ENCODE data around the gene CYB561D1. TPM values are rescaled to one million over a fixed set of nuclear protein-coding genes. Genes with fewer than 3 reads are reported as not detected.

Gene CYB561D1
- total and polyA plus RNA-seq, 9 of the 15 experiments (the other 6 are each of a cell fraction or from before 2014, with no cell fraction given), result 0.71 to 7.2 (median 3.5) TPM

DNA sequence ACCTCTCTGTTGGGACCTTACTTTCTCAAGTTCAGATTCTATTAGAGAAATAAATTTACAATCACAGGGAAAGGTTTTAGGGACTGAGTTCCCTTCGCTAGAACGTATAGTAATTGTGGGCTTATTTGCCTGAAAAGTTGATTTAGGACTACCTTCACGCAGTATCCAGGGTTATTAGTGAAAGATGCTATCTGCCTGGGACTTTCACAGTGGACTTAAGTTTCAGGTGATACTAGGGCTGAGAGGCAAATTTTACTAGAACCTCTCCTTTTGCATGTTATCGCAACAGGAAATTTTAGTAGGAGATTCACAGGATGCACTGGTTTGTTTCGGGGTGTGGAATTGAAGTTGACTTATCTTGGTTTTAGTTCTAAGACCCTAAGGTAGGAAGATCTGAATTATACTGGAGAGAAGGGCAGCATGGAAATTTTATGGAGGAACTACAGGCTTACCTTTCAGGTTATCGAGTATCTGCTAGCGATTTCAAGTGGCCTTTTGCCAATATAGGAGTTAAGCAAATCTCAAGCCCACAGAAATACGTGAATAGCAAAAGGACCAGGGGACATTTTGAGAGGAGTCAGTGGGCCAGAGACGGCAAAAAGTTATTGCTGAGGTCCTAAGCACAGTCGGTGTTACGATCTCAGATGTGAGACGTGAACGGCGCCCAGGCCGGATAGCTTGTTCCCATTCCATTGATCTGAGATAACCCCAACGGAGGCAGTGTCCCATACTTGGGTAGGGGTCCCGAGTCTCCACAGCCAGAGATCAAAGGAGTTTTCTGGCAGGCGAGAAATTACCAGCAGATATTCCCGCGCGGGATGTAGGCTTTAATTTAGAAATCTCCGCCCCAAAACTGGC is 53.8 kb downstream of the CYB561D1 start (continued):
- TF ChIP-seq, protein P1, sequence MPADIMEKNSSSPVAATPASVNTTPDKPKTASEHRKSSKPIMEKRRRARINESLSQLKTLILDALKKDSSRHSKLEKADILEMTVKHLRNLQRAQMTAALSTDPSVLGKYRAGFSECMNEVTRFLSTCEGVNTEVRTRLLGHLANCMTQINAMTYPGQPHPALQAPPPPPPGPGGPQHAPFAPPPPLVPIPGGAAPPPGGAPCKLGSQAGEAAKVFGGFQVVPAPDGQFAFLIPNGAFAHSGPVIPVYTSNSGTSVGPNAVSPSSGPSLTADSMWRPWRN (IDR thresholded peaks at IDR 0.05; ENCODE audit: low read depth), result 0 out of 2 replicates have a peak, but pooled peaks have one; percentile 58
- TF ChIP-seq, protein P2, sequence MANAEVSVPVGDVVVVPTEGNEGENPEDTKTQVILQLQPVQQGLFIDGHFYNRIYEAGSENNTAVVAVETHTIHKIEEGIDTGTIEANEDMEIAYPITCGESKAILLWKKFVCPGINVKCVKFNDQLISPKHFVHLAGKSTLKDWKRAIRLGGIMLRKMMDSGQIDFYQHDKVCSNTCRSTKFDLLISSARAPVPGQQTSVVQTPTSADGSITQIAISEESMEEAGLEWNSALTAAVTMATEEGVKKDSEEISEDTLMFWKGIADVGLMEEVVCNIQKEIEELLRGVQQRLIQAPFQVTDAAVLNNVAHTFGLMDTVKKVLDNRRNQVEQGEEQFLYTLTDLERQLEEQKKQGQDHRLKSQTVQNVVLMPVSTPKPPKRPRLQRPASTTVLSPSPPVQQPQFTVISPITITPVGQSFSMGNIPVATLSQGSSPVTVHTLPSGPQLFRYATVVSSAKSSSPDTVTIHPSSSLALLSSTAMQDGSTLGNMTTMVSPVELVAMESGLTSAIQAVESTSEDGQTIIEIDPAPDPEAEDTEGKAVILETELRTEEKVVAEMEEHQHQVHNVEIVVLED (CRISPR knock-in tag; IDR thresholded peaks at IDR 0.05), result 0 out of 2 replicates have a peak, but pooled peaks have one; percentile 10
- TF ChIP-seq SMAD3 (CRISPR knock-in tag; conservative IDR thresholded peaks at IDR 0.05), result no peak
- no peak for TF ChIP-seq ZC3H8 (IDR thresholded peaks at IDR 0.05)
- 0 out of 2 replicates have a peak, but pooled peaks have one; percentile 51 for TF ChIP-seq ZKSCAN3 (CRISPR knock-in tag; IDR thresholded peaks at IDR 0.05)
- peak; percentile 57 for TF ChIP-seq DACH1 (IDR thresholded peaks at IDR 0.05; ENCODE audit: partially characterized antibody)
- TF ChIP-seq, protein P3, sequence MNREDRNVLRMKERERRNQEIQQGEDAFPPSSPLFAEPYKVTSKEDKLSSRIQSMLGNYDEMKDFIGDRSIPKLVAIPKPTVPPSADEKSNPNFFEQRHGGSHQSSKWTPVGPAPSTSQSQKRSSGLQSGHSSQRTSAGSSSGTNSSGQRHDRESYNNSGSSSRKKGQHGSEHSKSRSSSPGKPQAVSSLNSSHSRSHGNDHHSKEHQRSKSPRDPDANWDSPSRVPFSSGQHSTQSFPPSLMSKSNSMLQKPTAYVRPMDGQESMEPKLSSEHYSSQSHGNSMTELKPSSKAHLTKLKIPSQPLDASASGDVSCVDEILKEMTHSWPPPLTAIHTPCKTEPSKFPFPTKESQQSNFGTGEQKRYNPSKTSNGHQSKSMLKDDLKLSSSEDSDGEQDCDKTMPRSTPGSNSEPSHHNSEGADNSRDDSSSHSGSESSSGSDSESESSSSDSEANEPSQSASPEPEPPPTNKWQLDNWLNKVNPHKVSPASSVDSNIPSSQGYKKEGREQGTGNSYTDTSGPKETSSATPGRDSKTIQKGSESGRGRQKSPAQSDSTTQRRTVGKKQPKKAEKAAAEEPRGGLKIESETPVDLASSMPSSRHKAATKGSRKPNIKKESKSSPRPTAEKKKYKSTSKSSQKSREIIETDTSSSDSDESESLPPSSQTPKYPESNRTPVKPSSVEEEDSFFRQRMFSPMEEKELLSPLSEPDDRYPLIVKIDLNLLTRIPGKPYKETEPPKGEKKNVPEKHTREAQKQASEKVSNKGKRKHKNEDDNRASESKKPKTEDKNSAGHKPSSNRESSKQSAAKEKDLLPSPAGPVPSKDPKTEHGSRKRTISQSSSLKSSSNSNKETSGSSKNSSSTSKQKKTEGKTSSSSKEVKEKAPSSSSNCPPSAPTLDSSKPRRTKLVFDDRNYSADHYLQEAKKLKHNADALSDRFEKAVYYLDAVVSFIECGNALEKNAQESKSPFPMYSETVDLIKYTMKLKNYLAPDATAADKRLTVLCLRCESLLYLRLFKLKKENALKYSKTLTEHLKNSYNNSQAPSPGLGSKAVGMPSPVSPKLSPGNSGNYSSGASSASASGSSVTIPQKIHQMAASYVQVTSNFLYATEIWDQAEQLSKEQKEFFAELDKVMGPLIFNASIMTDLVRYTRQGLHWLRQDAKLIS (CRISPR knock-in tag; IDR thresholded peaks at IDR 0.05), result no peak
- TF ChIP-seq, protein P4, sequence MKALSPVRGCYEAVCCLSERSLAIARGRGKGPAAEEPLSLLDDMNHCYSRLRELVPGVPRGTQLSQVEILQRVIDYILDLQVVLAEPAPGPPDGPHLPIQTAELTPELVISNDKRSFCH (CRISPR knock-in tag; IDR thresholded peaks at IDR 0.05), result no peak
- TF ChIP-seq, protein P4 (tag; IDR thresholded peaks at IDR 0.05), result no peak
- TF ChIP-seq KAT7 (CRISPR knock-in tag; IDR thresholded peaks at IDR 0.05; ENCODE audit: borderline replicate concordance), result peak; percentile 24; the same call in 1 of the 2 replicates
- 0 out of 2 replicates have a peak, but pooled peaks have one; percentile 39 for TF ChIP-seq SMARCA4 (IDR thresholded peaks at IDR 0.05)
- TF ChIP-seq XRCC4 (IDR thresholded peaks at IDR 0.05; ENCODE audit: extremely low read depth, insufficient read depth, insufficient read length), result no peak
- TF ChIP-seq ZNF175 (CRISPR knock-in tag; IDR thresholded peaks at IDR 0.05; ENCODE audit: low read depth), result 0 out of 2 replicates have a peak, but pooled peaks have one; percentile 36
- TF ChIP-seq L3MBTL2 (IDR thresholded peaks at IDR 0.05), result no peak
- no peak for TF ChIP-seq NR2C1 (IDR thresholded peaks at IDR 0.05)
- no peak for TF ChIP-seq NR2C1 (tag; IDR thresholded peaks at IDR 0.05)
- TF ChIP-seq JUNB (CRISPR knock-in tag; conservative IDR thresholded peaks at IDR 0.05), result no peak
- no peak for TF ChIP-seq TCF7L2 (IDR thresholded peaks at IDR 0.05; ENCODE audit: low read depth, low read length)
- no peak for TF ChIP-seq ZNF586 (CRISPR knock-in tag; conservative IDR thresholded peaks at IDR 0.05)
- 0 out of 2 replicates have a peak, but pooled peaks have one; percentile 3 for TF ChIP-seq TCF3 (CRISPR knock-in tag; IDR thresholded peaks at IDR 0.05)
- TF ChIP-seq BRCA1 (IDR thresholded peaks at IDR 0.05), result no peak
- no peak for TF ChIP-seq BRCA1 (CRISPR knock-in tag; IDR thresholded peaks at IDR 0.05)
- 0 out of 2 replicates have a peak, but pooled peaks have one; percentile 13 for TF ChIP-seq HSF4 (CRISPR knock-in tag; IDR thresholded peaks at IDR 0.05; ENCODE audit: borderline replicate concordance)

Measured in K562 (cell line).